Endothelial cell (in vitro differentiated cells): ENCODE results near the gene MAPK6. TPM values are rescaled to one million over a fixed set of nuclear protein-coding genes. Genes with fewer than 3 reads are reported as not detected.
A peak's percentile ranks its signal among the peaks of the same experiment; 100 is the strongest.
"Not testable (repeated sequence)": the region's sequence is repeated elsewhere in the genome, so short reads cannot be mapped to it uniquely, and the experiment has no call there.

Experiments used
- DNase-seq: peaks from one replicate; pipeline ENCODE4 v3.0.0; 2021; ENCODE audit warnings: low spot score
- H3K27ac Mint-ChIP-seq: one replicate; pipeline ENCODE4 v1.8.0; 2021; ENCODE audit warnings: mixed read lengths, inconsistent platforms; ENCODE audit not compliant: unreplicated experiment
- H3K27me3 Mint-ChIP-seq: one replicate; pipeline ENCODE4 v1.8.0; 2021; ENCODE audit warnings: mild to moderate bottlenecking, moderate library complexity, mixed read lengths, inconsistent platforms; ENCODE audit not compliant: unreplicated experiment
- H3K36me3 Mint-ChIP-seq: one replicate; pipeline ENCODE4 v1.8.0; 2021; ENCODE audit warnings: mild to moderate bottlenecking, low read depth, mixed read lengths, inconsistent platforms; ENCODE audit not compliant: unreplicated experiment
- H3K4me1 Mint-ChIP-seq: one replicate; pipeline ENCODE4 v1.8.0; 2021; ENCODE audit warnings: mild to moderate bottlenecking, mixed read lengths, inconsistent platforms; ENCODE audit not compliant: unreplicated experiment
- H3K4me3 Mint-ChIP-seq: one replicate; pipeline ENCODE4 v1.8.0; 2021; ENCODE audit warnings: mild to moderate bottlenecking, mixed read lengths, inconsistent platforms; ENCODE audit not compliant: unreplicated experiment
- H3K9me3 Mint-ChIP-seq: one replicate; pipeline ENCODE4 v1.8.0; 2021; ENCODE audit warnings: mixed read lengths, inconsistent platforms; ENCODE audit not compliant: unreplicated experiment
- CTCF ChIP-seq: fragments of 200-600 bp; sonication (generic); IDR thresholded peaks from one replicate; pipeline ENCODE4 v1.5.0; 2021; ENCODE audit warnings: antibody characterized with exemption; ENCODE audit not compliant: unreplicated experiment
- total RNA-seq: library from RNA; stranded (reverse); fragmentation: NEBNext Ultra II Directional; extraction: Animal tissue kit (Norgen Biotek cat#: 25700); gene quantifications from one replicate; pipeline ENCODE4 v1.2.1, GENCODE V29; 2021; ENCODE audit not compliant: unreplicated experiment

The MAPK6 gene
- total RNA-seq, 1 donor from 2014 or later: 94.6 TPM

DNA sequence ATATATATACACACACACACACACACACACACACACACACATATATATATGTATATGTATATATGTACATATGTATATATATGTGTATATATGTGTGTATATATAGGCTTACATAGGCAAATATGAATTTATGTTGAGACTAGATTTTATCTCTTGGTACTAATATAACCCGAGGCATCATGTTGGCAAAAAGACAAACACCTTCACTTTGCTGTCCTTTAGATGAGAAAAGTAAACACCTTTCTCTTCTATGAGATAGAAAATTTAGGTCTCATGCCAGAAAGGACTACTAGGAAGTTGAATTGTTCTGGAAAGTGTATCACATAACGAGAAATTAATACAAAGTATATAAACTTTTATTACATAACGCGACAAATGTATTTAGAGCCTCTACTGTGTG, 27.9 kb upstream of the MAPK6 start:
- DNase-seq: no peak
- no peaks in the 10 kb centered on the region for H3K27me3 Mint-ChIP-seq
- no peaks in the 10 kb centered on the region for H3K36me3 Mint-ChIP-seq
- no peak overlapping the region for H3K4me3 Mint-ChIP-seq
- peaks cover 9% of the 10 kb centered on the region for H3K4me1 Mint-ChIP-seq
- H3K27ac Mint-ChIP-seq: no peak overlapping the region
- no peaks in the 10 kb centered on the region for H3K9me3 Mint-ChIP-seq
- no peak for TF ChIP-seq CTCF

GRCh38 chr15:51992953-51993352, 26.1 kb upstream of the MAPK6 start:
- Mint-ChIP-seq H3K4me3 (no peak overlapping the region), H3K36me3 (no peaks in the 10 kb centered on the region), H3K27ac (no peak overlapping the region), H3K9me3 (no peaks in the 10 kb centered on the region), H3K4me1 (peaks cover 9% of the 10 kb centered on the region), H3K27me3 (no peaks in the 10 kb centered on the region)
- TF ChIP-seq CTCF: no peak
- DNase-seq: no peak

GRCh38 chr15:52002351-52002750, 16.7 kb upstream of the MAPK6 start:
- H3K4me1 Mint-ChIP-seq: peaks cover 52% of the 10 kb centered on the region
- H3K27ac Mint-ChIP-seq: peak overlapping the region; percentile 72
- peaks cover 5% of the 10 kb centered on the region for H3K27me3 Mint-ChIP-seq

DNA sequence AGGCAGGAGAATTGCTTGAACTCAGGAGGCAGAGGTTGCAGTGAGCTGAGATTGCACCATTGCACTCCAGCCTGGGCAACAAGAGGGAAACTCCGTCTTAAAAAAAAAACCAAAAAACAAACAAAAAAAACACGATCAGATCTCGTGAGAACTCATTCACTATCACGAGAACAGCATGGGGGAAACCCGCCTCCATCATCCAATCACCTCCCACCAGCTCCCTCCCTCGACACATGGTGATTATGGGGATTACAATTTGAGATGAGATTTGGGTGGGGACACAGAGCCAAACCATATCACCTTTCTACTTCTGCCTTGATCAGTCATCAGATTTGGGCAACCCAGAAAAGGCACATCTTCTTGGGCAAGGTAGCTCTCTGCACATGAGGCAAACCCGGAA, 15.9 kb upstream of the MAPK6 start:
- not testable (repeated sequence) for DNase-seq, H3K27ac Mint-ChIP-seq, H3K9me3 Mint-ChIP-seq, H3K27me3 Mint-ChIP-seq, H3K36me3 Mint-ChIP-seq
- Mint-ChIP-seq H3K4me3 (peak overlapping the region; percentile 18), H3K4me1 (peaks cover 57% of the 10 kb centered on the region)

More at GRCh38 chr15:52002351-52002750, 16.7 kb upstream of the MAPK6 start:
- no peaks in the 10 kb centered on the region for H3K36me3 Mint-ChIP-seq
- no peak for DNase-seq
- TF ChIP-seq CTCF: no peak
- no peaks in the 10 kb centered on the region for H3K9me3 Mint-ChIP-seq
- H3K4me3 Mint-ChIP-seq: peak overlapping the region; percentile 17

DNA sequence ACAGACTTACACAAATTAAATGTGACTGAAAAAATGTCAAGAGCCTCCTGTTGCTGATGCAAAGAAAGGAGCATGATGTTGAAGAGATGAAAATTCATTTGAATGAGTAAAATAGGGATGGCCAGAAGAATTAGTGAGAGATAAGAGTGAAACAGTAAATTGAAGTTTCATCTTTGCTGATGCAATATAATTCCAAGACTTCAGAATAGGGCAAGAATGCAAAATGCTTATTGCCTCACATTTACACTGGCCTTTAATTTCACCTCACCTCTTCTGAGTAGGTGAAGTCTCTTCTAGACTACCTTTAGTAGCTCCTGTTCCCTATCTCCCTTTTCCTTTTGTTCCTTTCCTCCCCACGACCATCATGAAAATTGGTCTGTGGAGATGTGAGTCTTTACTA, 15.3 kb upstream of the MAPK6 start:
- Mint-ChIP-seq H3K9me3 (no peaks in the 10 kb centered on the region), H3K4me3 (no peak overlapping the region)

More for the DNA sequence above, 15.3 kb upstream of the MAPK6 start:
- H3K36me3 Mint-ChIP-seq: no peaks in the 10 kb centered on the region
- H3K27me3 Mint-ChIP-seq: peaks cover 5% of the 10 kb centered on the region
- TF ChIP-seq CTCF: no peak
- DNase-seq: no peak
- no peak overlapping the region for H3K27ac Mint-ChIP-seq
- peaks cover 63% of the 10 kb centered on the region for H3K4me1 Mint-ChIP-seq
